Activated CD4-positive, CD25-positive, alpha-beta regulatory T cell treated with anti-CD3 and anti-CD28 coated beads, Interleukin-2, amount 50 U/mL, for 72 hours (primary cell): Measurements from ENCODE around the gene OOSP1.
"Not testable (repeated sequence)": the region's sequence is repeated elsewhere in the genome, so short reads cannot be mapped to it uniquely, and the experiment has no call there.

ENCODE experiments used
- DNase-seq: peaks from one replicate; pipeline ENCODE4 v3.0.0; 2021

OOSP1 gene

DNA sequence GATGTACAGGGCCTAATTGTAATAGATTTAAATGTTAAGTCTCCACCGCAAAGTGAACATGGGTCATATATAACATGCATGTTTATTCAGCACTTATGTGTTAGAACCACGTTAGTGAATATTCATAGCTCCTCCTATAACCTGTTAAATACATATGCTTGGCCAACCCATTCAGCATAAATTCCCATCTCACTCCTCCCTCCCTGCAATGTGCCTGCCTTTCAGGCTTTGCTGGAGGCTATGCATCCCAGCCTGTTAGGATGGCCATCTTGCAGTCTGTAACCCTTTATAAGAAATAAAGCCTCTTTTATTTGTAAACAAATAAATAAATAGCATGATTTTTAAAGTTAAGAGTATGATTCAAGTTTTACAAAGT lies 23.9 kb downstream of the OOSP1 start:
- DNase-seq: no peak

DNA sequence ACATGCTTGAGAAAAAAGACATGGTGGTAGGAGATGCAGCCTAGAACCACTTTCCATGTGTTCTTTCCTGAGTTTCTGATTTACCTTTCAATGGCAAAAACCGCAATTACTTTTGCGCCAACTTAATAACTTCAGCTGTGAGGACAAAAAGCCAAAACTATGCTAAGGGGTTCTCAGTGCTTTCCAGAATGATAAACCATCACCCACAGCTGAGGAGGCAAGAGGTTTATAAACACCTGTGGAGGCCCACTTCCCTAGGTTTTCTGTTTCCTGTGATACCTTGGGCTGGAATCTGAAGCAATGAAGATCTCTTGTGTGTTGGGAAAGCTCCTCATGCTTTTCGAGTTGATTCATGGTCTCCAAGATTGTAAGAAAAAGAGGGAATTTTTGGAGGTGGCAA lies 25.5 kb downstream of the OOSP1 start, which contains the start of gene OOSP4A:
OOSP4A (plus strand) TSS at position 301 of the 400 bp plus-strand sequence; CDS start at position 301, 0 bp downstream.
- no peak for DNase-seq

DNA sequence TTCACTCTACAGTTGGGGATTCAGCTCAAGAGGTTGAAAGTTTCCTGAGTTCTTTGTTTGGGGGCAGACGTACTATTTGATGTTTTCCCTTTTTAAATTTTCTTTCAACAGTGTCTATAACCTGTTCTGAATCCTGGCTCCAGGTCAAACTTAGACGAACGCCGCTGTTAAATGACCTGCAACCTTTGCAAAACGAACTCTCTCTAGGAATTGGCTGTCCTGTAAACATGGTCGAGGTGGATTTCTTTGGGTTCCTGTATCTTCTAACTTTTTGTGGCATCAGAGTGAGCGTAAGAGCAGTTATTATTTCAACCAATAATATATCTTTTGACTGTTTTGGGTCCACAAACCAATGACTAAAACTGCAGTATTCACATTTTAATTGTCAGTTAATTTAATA lies 27.2 kb downstream of the OOSP1 start:
- DNase-seq: no peak

DNA sequence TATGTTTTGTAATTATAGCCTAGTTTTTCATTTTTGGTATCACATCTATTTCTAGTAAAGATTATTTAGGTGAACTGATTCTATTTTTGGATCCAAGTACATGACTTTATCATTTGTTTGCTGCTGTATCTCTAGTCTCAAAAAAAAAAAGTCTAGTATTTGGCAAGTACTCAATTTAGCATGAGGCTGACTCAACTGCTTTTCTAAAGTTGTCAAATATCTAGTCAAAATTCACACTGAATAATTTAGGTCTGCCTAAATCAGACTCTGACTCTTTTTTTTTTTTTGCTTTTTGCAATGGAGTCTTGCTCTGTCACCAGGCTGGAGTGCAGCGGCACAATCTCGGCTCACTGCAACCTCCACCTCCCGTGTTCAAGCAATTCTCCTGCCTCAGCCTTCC lies 28.0 kb downstream of the OOSP1 start:
- no peak for DNase-seq

DNA sequence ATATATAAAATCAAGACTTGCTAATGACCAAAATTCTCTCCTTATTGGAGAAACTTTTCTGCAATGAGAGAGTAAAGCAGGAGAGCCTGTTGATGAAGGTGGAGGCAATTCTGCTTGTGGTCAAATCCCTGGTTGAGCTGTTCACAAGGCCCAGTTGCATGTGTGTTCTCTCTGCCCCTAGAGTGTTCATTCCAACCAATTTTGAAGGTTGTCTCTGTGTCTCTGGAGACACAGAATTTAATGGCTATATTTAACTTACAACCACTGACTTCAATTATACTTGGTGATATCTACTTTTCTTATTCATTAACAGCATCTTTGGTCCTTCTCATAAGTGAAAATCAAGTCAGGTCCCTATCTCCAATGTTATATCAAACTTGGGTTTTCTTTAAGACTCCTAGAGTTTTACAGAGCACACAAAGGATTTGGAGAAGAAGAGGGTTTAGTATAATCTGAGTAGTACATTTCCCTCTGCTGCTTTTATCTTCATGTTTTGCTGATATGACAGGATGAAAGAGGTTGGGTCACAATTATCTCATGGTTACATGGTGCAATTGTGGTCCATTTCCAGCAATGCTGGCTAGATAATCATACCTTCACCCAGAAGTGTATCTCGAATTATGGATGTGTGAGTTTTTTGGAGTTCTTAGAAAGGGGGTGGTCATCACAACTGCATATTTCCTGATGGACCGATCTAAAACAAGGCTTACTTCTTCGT lies 29.6 kb downstream of the OOSP1 start:
- no peak for DNase-seq

DNA sequence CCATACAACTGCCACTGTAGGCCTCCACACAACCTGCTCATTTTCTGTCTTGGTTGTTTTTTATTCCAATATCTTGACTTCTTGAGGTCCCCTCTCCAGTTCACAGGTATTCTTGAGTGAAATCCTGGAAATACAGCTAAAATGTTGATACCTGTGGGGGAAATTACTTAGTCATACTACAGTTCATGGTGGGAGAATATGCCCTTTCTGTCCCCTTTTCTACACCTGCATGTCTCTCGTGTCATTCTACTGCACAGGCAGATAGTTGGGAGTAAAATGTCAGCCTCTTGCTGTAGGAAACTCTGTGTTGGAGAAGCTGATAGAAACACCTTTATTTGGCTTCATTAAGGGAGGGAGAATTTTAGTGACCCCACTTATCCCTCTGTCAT lies 30.2 kb downstream of the OOSP1 start:
- DNase-seq: no peak

DNA sequence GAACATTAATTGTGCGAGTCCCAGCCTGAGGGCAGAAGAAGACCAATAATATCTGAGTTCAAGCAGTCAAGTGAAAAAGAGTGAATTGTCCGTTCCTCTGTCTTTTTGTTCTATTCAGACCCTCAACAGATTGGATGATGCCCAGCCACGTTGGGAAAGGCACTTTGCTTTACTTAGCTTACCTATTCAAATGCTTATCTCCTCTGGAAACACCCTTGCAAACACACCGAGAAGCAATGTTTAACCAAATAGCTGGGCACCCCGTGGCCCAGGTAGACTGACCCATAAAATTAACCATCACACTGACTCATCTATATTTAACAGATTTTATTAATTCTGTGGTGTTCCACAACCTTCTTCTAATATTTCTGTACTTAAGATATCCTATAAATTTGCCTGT lies 34.9 kb downstream of the OOSP1 start:
- DNase-seq: no peak

DNA sequence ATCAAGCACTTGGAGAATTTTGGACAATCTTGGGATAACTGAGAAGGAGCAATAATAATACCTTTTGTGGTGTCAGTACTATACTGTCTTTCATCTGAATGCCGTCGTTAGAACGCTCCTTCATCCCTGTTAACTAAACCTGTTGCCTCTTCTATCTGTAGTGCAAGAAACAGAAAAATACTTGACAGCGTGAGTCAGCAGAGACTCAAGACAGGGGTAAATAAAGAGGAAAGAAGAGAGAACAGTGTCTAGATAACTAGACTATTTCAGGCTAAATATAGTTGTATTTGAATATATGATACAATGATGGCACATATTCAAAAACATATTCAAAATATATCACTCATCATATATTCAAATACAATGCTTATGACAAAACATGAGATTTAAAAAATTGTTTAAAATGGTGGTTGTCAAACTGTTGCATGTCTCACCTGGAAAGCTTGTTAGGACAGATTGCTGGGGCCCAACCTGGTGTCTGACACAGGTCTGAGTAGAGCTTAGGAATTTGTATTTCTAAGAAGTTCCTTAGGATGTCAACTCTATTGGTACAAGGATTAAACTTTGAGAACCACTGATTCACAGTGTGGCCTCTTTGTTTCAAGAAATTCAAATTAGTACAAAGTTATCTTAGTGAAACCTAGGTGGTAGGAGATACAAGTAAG lies 43.0 kb downstream of the OOSP1 start:
- no peak for DNase-seq

DNA sequence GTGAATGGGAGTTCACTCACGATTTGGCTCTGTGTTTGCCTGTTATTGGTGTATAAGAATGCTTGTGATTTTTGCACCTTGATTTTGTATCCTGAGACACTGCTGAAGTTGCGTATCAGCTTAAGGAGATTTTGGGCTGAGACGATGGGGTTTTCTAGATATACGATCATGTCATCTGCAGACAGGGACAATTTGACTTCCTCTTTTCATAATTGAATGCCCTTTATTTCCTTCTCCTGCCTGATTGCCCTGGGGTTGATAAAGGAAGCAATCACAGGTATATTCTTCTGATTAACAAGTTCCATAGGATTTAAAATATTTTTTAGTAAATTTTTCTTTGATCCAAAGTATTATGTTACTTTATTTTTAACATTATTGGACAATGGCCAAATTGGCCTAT lies 43.8 kb downstream of the OOSP1 start:
- DNase-seq: not testable (repeated sequence)

DNA sequence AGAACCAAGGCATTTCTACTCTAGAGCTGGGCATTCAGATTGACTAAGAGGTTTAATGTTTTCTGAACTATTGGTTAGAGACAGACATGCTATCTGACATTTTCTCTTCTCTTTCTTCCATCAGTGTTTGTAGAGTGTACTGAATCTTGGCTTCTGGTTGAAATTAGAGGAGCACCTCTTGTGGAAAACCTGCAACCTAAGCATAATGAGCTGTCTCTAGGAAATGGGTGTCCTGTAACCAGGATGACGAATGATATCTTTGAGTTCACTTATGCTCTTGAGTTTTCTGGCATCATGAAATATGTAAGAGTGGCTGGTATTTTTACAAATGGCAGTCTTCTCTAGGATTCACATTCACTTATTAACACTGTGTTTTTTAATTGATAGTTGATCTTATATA lies 45.0 kb downstream of the OOSP1 start:
- no peak for DNase-seq

DNA sequence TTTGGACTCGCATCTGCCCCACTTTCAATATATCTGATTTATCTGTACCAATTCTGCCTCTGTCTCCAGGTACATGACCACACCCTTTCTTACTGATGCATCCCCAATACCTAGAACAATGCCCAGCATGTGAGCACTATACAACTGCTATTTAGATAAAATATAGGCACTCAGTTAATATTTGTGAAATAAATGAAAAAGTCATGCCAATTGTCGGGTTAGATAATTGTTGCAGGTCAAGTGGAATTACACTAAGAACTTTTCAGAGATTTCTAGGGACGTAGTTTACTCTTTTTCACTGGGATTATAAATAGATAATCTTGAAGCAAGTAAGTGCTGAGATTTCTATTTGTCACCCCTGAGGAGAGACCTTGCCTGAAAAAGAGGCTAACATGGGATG lies 46.1 kb downstream of the OOSP1 start:
- DNase-seq: no peak

DNA sequence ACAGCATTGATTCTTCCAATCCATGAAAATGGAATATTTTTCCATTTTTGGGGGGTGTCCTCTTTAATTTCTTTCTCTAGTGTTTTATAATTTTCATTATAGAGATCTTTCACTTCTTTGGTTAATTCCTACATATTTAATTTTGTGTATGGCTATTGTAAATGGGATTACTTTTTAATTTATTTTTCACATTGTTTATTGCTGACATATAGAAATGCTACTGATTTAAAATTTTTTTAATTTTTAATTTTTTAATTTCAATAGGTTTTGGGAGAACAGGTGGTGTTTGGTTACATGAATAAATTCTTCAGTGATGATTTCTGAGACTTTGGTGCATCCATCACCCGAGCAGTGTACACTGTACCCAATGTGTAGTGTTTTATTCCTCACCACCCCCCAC lies 52.2 kb downstream of the OOSP1 start:
- DNase-seq: no peak

DNA sequence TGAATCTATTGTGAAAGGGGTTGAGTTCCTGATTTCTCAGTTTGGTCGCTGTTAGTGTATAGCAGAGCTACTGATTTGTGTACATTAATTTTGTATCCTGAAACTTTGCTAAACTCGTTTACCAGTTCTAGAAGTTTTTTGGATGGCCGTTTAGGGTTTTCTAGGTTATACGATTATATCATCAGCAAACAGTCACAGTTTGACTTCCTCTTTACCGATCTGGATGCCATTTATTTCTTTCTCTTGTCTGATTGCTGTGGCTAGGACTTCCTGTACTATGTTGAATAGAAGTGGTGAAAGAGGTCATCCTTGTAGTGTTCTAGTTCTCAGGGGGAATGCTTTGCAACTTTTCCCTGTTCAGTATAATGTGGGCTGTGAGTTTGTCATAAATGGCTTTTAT lies 54.2 kb downstream of the OOSP1 start:
- DNase-seq: no peak

DNA sequence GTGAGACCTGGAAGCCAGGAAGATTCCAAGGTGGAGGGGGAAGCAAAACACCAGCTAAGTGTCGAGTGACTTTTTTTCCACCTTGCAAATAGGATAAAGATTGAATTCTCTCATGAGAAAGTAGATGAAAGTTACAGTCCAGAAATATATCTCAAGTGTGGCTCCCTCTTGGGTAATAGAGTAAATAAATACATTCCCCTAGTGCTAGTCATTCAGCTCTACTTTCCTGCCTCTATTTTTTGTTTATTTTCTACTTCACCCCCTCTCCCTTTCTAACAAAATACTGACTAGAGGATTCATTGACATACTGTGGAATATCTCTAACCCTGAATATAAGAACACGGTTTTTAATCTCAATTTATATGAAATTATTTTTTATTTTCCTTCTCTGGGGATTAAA lies 59.6 kb downstream of the OOSP1 start:
- no peak for DNase-seq

DNA sequence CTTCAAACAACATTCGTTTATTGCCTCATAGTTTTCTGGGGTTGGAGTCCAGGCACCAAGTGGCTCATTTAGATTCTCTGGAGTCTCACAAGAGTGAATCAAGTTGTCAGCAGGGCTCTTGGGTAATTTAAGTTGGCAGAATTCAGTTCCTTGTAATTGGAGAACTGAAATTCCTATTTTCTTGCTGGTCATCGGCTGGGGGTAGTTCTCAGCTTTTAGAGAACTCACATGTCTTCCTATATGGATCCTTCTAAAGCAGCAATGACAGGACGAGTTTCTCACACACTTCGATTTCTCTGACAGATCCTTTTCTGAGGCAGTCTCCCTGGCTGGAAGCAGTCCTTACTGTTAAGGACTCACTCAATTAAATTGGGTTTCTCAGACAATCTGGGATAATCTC lies 61.5 kb downstream of the OOSP1 start:
- no peak for DNase-seq

DNA sequence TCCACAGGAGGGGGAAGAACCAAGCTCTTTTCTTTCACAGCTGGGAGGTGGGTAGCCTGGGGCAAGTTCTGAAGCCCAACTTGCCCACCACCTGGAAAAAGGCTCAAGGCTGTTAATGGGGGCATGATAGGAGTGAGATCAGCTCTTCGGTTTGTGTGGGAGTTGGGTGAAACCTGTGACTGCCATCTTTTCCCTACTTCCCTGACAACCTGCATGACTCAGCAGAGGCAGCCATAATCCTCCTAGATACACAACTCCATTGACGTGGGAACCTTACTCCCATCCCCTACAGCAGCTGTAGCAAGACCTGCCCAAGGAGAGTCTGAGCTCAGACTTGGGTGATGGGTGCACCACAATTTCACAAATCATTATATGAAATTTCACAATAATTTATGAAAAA lies 65.5 kb downstream of the OOSP1 start:
- no peak for DNase-seq

DNA sequence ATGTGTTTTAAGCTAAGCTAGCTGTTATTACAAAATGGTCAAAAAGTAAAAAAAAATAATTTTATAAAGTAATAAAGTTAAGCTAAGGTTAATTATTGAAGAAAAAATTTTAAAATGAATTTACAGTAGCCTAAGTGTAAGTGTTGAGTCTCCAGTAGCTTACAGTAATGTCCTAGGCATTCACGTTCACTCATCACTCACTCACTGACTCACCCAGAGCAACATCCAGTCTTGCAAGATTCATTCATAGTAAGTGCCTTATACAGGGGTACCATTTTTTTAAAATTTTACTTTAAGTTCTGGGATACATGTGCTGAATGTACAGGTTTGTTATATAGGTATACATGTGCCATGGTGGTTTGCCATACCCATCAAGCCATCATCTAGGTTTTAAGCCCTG lies 67.1 kb downstream of the OOSP1 start:
- no peak for DNase-seq
